Hippocampal formation (tissue), 2 donors: ENCODE measurements around the gene SAMD9L.
"Not testable (repeated sequence)": the region's sequence is repeated elsewhere in the genome, so short reads cannot be mapped to it uniquely, and the experiment has no call there.

Experiments used
- DNase-seq, 2 donors: peaks; one replicate each; lab custom pipeline; 2025; lab: John Stamatoyannopoulos, UW

The SAMD9L gene

DNA sequence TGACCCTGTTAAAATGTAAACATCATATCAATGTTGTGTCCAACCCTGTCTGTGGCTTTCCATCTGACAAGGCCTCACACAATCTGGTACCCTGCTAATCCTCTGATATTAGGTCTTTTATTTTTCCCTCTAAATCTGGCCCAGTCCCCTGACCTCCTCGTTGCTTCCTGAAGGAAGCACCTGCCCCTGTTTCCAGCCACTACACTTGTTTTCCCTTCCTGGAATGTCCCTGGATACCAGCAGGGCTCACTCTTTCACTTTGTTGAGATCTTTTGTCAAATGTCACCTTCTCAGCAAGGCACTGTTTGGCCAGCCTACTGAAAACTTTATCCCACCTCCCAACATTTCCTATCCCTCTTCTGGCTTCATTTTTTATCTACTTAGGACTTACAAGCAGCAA lies 2.1 kb downstream of the SAMD9L start:
- no peak for DNase-seq

GRCh38 chr7:93145354-93145753 lies 2.8 kb downstream of the SAMD9L start:
- no peak for DNase-seq

- no peak for DNase-seq
These were observed 6.1 kb downstream of the SAMD9L start for GRCh38 chr7:93142127-93142526.

- no peak for DNase-seq
These were observed 7.5 kb downstream of the SAMD9L start for GRCh38 chr7:93140582-93141191.

- no peak for DNase-seq
These were observed 9.6 kb downstream of the SAMD9L start for GRCh38 chr7:93138576-93138975.

DNA sequence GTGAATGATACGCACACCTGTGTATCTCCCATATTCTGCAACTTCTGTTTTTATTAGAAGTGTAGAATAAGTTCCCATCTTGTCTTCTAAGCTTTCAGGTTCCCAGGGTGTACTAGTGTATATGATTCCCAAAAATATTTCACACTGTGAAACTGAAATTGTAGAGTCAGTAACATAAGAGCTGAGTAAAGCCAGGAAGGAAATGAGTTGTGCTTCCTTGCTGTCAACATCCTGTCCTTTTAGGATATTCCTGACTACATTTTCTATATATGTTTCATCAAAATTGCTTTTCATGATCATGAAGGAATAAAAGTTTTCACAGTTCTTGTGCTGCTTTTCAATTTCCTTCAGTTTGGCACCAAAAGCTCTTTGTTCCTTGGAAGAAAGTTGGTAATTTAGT lies 15.2 kb downstream of the SAMD9L start:
- DNase-seq = no peak

DNA sequence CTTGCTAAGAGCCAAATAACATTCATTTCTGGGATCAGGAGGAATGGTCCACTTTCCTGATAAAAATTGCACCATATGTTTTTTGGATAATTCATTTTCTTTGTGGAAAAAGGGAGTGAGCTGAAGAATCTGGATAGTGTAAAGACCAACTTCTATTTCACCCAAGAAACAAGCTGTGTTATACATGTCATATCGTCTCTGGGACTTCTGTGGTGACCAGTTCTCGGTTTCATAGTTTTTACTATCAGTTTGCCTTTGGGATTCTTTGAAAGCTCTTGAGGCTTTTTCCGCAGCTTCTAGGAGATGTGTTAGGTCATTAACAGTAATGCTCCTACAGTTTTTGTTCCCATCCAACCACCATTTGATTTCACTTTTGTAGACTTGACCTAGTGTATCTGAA lies 16.0 kb downstream of the SAMD9L start:
- DNase-seq = no peak

- DNase-seq = not testable (repeated sequence)
These were observed 21.2 kb downstream of the SAMD9L start for GRCh38 chr7:93126954-93127353.

- not testable (repeated sequence) for DNase-seq
These were observed 24.7 kb downstream of the SAMD9L start for GRCh38 chr7:93123532-93123931.

DNA sequence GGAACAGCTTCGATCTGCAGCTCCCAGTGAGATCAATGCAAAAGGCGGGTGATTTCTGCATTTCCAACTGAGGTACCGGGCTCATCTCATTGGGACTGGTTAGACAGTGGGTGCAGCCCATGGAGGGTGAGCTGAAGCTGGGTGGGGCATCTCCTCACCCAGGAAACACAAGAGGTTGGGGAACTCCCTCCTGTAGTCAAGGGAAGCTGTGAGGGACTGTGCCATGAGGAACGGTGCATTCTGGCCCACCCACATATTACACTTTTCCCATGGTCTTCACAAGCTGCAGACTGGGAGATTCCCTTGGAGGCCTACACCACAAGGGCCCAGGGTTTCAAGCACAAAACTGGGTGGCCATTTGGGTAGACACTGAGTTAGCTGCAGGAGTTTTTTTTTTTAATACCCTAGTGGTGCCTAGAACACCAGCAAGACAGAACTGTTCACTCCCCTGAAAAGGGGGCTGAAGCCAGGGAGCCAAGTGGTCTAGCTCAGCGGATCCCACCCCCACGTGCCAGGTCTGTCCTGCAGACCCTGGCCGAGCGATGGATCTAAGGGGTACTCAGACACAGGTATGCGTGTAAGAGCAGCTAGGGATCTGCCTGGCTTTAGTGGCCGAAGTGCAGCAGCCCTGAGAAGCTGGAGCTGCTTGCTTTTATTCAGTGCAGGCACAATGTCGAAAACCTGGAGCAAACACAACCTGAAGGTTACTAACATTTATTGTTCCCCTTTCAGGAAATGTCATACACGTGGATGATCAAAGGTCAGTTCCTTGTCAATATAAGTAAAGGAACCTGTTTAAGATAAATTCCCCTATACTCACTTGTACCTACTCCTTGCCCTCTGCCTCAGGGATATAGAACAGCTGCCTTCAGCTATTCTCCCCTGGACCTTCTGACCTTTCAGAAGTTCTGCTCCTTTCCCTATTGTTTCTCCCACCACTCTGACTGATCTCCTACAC lies 27.3 kb downstream of the SAMD9L start:
- DNase-seq = no peak

DNA sequence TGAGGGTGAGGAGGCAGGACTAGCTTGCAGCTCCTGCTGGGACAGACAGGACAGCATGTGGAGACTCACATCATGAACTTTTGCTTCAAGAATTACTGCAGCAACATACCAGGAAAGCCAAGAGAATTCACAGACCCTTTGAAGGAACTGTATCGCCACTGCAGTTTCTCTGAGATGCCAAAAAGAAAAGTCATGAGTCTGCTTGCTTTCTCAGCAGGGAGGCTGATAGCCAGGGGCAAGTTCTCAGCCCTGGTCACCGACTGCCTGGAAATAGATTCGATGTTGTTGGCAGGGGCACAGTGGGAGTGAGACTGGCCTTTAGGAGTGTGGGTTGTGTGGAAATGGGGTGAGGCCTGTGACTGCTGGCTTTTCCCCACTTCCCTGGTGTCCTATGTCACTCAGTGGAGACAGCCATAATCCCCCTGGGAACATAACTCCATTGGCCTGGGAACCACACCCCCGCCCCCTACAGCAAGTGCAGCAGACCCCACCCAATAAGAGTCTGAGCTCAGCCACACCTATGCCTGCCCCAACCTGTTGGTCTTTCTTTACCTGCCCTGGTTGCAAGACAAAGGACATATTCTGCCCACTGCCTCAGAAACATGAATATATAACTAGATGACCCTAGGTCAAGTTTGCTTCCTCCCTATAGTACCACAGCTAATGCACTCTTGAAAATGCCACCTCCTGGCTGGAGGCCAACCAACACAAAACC lies 28.8 kb downstream of the SAMD9L start:
- no peak for DNase-seq

DNA sequence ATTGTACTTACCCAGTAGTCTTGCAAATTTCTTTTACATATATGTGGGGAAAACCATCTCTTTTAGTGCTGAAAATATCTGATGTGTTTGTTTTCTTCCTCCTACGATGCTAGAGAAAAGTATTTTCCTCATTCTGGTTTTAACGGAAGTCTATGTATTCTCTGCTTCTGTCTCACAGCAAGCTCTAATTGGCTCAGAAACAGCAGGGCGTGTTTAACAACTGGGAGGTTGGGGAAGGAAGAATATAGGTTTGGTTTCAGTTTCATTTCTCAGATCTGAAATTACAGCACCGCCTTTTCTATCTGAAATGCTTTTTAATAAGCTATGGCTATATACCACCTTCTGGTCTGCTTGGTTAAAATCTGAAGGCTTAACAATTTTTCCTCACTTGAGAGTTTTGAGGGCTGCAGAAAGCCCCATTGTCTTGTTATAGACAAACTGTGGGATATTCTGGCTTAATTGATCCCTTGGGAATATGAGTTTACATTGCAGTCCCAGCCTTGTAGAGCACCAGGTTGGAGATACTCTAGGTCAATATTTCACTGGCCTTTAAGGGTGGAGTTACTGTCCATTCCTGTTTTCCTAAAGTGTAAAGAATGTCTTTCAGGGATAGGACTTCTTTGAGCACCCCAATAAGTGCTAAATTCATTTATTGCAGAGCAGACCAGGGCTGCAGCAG lies 30.2 kb downstream of the SAMD9L start, which contains the start of gene SAMD9:
TSS of gene SAMD9 (minus strand) at position 128 of the 679 bp plus-strand sequence. CDS start 11,882 bp downstream, outside the sequence.
- peak in 1 of 2 donors; percentile 29 for DNase-seq

- DNase-seq = no peak
These were observed 30.9 kb downstream of the SAMD9L start for GRCh38 chr7:93117327-93117726.

GRCh38 chr7:93115796-93116195 lies 32.4 kb downstream of the SAMD9L start:
- no peak for DNase-seq

DNA sequence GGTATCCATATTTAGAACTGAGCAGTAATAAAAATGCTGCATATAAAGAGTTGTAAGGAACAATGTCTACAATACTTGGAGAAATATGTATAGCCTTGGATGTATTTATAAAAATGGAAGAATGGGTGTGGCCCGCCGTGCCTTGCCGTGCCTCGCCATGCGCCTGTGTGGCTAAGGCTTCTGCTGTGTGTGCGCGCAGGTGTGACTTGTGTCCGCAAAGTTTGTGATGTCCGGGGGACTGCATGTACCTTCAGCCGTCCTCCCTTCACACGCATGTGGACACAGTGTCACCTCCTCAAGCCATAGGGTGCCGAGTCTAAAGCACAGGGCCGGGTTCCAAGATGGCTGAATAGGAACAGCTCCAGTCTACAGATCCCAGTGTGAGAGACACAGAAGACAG lies 40.2 kb downstream of the SAMD9L start:
- no peak for DNase-seq

DNA sequence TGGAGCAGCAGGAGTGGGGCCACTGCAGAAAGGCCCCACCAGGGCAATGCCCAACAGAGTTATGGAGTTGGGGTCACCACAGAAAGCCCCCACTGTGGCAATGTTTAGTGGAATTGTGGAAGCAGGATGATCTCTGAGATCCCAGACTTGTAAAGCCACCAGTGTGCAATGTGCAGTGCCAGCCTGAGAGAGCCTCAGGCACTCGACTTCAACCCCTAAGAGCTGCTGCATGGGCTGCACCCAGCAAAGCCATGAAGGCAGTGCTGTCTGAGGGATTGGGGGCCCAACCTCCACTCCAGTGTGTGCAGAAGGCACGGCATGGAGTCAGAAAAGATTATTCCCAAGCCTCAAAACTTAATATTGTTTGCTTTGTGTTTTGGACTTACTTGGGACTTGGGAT lies 50.8 kb downstream of the SAMD9L start:
- no peak for DNase-seq

DNA sequence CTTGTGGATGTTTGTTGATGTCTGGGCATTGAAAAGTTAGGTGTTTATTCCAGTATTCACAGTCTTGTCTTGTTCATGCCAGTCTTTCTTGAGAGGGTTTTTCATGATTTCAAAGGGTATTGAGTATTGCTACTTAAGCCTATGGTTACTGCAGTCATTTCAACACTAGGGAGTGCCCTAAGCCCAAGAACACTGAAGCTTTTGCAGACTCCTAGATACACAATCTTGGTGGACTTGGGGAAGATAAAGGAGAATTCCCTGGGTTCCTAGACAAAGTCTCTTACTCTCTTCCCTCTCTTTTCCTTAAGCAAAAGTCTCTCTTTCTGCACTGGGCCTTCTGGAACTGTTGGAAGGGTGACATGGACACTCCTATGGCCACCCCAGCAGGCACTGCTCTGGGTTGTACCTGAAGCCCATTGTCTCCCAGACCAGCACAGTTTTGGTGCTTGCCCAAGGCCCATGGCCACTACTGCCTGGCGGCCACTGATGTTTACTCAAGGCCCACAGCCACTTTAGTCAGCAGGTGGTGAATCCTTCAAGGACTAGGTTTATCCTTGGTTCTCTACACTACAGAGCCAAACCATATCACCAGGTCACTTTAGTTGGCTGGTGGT lies 55.3 kb downstream of the SAMD9L start:
- no peak for DNase-seq
